GM19238 (cell line): ENCODE data around the gene ADGRE1.

Experiments
- DNase-seq: peaks from one replicate; pipeline ENCODE4 v3.0.0; 2011; ENCODE audit warnings: low spot score; ENCODE audit not compliant: insufficient read length

The ADGRE1 gene

GRCh38 chr19:6952956-6953355, 65.6 kb downstream of the ADGRE1 start:
- no peak for DNase-seq

GRCh38 chr19:6955082-6955481, 67.7 kb downstream of the ADGRE1 start:
- DNase-seq: no peak

DNA sequence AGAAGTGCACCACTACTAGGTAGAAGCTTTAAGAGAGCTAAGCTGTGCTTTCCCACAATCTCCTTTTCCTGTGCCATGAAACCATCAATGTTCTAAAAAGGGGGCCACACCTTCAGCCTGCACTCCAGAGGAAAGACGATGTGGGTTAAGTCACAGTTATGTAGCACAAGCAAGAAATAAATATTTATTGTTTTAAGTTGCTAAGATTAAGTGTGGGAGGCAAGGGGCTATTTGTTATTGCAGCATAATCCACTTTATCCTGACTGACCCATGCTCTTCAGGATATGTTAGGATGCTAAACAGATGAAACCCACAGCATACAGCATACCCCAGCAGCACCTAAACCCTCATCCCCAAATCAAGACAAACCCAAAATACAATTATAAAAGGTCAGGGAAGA, 69.2 kb downstream of the ADGRE1 start:
- DNase-seq: no peak

DNA sequence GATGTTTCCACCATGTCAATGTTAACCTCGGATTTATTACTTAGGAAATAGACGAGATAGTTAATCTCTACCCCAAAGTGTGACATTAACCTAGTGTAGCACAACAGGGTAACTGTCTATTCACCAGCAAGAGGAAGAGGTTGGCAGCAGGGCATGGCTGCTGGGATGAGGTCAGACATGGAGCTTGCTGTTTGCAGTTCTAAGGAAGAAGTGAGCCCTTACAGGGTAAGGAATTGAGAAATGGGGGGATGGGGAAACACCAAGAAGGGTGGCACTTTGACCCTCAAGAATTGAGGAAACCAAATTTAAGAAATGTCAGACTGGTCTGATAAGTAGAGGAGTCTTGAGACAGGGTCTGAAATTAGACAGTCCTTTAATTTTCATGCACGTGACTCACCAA, 71.4 kb downstream of the ADGRE1 start:
- no peak for DNase-seq

- DNase-seq: no peak
Observed at GRCh38 chr19:6963244-6963852, 76.0 kb downstream of the ADGRE1 start.

- no peak for DNase-seq
Observed at GRCh38 chr19:6963937-6964336, 76.6 kb downstream of the ADGRE1 start.

GRCh38 chr19:6967967-6968366, 80.6 kb downstream of the ADGRE1 start:
- DNase-seq: no peak

- DNase-seq: no peak
Observed at GRCh38 chr19:6969490-6969889, 82.1 kb downstream of the ADGRE1 start.

DNA sequence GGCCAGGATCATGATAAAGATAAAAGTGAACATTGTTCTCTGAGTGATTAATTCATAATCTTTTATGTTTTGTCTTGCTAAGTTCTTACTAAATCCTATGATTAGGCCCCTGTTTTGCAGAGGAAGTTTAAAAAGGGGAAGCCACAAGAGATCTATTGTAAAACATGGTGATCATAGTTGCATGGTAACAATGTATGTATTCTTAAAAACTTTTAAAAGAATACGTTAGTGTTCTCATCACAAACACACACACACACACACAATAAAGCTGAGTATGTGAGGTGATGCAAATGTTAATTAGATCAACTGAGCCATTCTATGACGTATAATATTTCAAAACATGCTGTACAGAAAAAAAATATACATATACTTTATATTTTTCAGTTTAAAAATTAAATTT, 82.6 kb downstream of the ADGRE1 start:
- no peak for DNase-seq

- DNase-seq: no peak
Observed at GRCh38 chr19:6970443-6970842, 83.1 kb downstream of the ADGRE1 start.

DNA sequence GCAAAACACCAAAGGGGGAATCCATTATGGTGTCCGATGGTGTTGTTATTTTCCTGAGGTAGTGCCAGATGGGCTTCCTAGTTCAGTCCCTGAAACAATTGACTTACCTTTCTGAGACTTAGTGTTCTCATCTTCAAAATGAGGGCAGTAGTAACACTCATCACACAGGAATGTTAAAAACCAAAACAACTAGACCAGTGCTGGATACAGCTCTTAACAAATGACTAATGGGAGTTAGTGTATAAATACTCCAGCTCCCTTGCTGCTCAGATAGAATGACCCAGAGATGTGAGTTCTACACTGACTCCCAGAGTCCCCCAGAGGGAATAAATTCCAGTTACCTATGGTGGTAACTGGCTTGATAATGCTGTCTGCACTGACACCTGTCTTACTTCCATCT, 84.0 kb downstream of the ADGRE1 start:
- DNase-seq: no peak

DNA sequence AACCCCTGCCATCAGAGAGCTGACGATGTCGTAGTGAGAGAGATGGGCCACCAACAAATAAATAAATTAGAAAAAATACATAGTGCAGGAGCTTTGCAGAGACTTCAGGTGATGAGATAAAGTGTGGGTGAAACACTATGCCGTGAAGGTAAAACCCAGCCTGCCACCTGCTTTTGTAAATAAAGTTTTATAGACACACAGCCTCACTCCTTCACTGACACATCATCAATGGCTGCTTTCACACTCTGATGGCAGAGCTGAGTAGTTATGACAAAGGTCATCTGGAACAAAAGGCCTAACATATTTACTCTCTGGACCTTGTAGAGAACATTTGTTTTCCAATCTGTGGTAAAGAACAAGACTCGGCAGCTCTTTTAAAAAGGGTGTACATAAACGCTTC, 88.8 kb downstream of the ADGRE1 start:
- no peak for DNase-seq

DNA sequence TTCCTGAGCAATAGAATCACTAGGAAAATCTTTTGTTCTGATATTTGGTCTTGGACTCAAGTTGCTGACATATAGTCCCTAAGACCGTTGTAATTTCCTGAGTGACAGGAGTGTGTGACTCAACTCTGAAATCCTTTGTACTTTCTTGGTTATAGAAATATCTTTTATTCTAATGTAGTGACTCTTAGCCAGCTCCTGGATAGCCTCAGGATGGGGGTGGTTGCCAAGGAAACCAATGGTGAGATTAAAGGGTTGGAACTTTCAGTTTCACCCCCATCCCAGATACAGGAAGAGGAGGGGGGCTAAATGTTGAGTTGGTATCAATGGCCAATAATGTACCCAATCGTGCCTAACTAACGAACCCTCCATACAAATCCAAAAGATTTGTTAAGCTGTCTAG, 92.0 kb downstream of the ADGRE1 start:
- no peak for DNase-seq

DNA sequence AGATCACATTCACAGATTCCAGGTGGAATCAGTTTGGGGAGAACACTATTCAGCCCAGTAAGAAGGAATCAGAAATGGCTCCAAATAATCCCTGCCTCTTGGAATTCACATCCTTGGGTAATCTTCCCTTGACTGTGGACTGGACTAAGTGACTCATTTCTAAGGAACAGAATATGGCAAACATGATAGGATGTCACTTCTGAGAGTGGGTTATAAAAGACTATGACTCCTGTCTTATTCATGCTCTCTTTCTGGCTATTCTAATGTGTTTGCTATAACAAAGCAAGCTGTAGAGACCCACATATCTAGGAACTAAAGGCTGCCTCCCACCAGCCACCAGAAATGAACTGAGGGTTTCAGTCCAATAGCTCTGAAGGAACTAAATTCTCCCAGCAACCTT, 96.1 kb downstream of the ADGRE1 start:
- no peak for DNase-seq

DNA sequence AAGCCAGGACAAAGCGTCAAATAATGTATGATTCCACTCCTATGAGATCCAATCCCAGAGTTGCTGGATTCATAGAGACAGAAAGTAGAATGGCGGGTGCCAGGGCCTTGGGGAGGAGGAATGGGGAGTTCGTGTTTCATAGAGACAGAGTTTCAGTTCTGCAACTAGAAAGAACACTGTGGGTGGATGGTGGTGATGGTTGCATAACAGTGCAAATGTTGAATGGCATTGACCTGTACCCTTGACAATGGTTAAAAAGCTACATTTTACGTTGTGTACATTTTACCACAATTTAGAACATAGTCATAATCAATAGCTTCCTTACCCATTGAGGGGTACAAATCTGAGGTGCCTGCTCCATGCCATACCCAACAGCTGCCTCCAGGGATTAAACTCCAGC, 100.5 kb downstream of the ADGRE1 start:
- no peak for DNase-seq

DNA sequence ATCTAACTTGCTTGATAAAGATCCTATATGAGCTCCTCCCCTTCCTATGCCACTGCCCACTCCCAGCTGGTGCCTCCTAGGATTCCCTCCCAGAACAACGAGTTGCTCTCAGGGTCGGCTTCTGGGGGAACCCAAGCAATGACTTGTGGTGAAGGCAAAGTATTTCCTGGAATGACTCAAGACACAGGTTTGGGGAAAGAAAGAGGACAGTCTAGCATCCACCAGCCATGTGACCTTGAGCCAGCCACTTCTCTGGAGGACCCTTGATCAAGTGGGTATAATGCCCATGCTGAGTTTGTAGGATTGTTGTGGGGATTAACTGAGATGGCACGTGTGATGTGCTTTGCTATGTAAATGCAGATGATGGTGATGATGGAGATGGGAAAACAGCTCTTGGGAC, 100.9 kb downstream of the ADGRE1 start:
- no peak for DNase-seq
